ENCODE measurements around the gene SBF1. TPM values are rescaled to one million over a fixed set of nuclear protein-coding genes. Genes with fewer than 3 reads are reported as not detected.

The SBF1 gene
- total and polyA plus RNA-seq, 2 of the 13 experiments (the other 11 are each of a cell fraction or from before 2014, with no cell fraction given) = 31.7 to 40.9 TPM

DNA sequence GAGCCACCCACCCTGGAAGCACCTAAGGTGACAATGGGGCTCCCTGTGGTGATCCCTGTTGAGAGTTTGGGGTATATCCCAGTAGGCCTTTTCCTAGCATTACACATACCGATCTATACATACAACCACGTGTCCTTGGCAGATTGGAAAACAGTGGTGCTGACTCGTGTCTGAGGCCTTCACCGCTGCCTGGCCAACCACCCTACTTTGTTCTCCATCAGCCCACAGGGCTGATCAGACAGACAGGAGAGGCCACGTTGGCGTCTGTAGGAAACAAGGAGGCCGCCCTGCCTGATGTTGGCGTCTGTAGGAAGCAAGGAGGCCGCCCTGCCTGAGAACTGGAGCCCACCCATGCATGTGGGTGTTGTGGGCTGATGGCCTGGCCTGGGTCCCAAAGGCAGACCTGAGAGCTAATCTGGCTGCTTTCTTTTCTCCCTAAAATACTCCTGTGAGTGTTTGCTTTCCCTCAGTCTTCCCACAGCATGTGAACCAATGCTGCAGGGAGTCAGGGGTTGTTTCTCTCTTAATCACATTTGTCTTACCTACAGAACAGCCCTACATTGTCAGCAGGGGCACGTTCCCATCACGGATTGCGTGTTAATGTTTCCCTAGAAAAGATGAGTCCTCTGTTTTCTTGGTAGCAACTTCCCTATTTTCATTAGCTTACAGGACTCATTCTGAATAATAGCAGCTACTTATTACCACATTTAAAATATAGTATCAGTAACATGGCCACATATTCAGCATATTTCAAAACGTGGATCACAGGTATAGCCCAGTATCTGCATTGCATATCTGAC lies 57.2 kb downstream of the SBF1 start (continued):
- TF ChIP-seq, protein P1, sequence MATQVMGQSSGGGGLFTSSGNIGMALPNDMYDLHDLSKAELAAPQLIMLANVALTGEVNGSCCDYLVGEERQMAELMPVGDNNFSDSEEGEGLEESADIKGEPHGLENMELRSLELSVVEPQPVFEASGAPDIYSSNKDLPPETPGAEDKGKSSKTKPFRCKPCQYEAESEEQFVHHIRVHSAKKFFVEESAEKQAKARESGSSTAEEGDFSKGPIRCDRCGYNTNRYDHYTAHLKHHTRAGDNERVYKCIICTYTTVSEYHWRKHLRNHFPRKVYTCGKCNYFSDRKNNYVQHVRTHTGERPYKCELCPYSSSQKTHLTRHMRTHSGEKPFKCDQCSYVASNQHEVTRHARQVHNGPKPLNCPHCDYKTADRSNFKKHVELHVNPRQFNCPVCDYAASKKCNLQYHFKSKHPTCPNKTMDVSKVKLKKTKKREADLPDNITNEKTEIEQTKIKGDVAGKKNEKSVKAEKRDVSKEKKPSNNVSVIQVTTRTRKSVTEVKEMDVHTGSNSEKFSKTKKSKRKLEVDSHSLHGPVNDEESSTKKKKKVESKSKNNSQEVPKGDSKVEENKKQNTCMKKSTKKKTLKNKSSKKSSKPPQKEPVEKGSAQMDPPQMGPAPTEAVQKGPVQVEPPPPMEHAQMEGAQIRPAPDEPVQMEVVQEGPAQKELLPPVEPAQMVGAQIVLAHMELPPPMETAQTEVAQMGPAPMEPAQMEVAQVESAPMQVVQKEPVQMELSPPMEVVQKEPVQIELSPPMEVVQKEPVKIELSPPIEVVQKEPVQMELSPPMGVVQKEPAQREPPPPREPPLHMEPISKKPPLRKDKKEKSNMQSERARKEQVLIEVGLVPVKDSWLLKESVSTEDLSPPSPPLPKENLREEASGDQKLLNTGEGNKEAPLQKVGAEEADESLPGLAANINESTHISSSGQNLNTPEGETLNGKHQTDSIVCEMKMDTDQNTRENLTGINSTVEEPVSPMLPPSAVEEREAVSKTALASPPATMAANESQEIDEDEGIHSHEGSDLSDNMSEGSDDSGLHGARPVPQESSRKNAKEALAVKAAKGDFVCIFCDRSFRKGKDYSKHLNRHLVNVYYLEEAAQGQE (IDR thresholded peaks at IDR 0.05; ENCODE audit: borderline replicate concordance in 1 of 2, low read depth in 1 of 2, low read length in 2 of 2) = no peak
- no peak for TF ChIP-seq ZNF224 (CRISPR knock-in tag; IDR thresholded peaks at IDR 0.05)

DNA sequence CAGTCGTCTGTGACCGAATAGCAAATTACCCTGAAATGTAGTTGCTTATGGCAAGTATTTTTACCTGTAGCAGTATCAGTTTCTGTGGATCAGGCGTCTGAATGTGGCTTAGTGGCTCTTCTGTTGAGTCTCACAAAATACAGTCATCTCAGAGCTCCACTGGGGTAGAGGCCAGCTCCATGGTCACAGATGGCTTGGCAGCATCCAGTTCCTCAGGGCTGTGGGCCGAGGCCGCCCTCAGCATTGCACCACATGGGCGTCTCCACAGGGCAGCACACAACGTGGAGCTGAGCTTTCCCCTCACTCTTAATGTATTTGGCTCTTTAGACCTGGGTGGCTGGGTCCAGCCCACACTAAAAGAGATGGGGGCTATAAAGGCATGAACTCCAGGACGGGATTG lies 57.8 kb downstream of the SBF1 start:
- 100% methylated on average over 4 of the region's 8 CpGs for WGBS (ENCODE audit: low lambda C conversion rate)
- Histone ChIP-seq H3K9ac (ENCODE audit: insufficient read depth, low read depth, low read length) (no peak overlapping the region), H3K4me3 (replicated peaks in 1 of 3; ENCODE audit: insufficient read depth in 1 of 3, low read depth in 2 of 3, low read length in 3 of 3) (no peak overlapping the region), H3K9me3 (ENCODE audit: low read length) (no peaks in the 10 kb centered on the region), H4K20me1 (ENCODE audit: insufficient read depth, low read length) (no peaks in the 10 kb centered on the region), H2AFZ (ENCODE audit: low read length) (no peak overlapping the region), H3K4me1 (ENCODE audit: insufficient read depth, low read length) (no peaks in the 10 kb centered on the region; the same call in 1 of the 2 replicates), H3K27me3 (ENCODE audit: control insufficient read depth in 1 of 2, insufficient read depth in 2 of 2, low read length in 2 of 2) (no peaks in the 10 kb centered on the region), H3K4me2 (ENCODE audit: low read depth, low read length) (no peak overlapping the region), H3K27ac (ENCODE audit: extremely low read length, insufficient read depth, low read length) (no peak overlapping the region), H3K79me2 (ENCODE audit: insufficient read depth, low read length) (no peaks in the 10 kb centered on the region), H3K36me3 (replicated peaks in 1 of 2; ENCODE audit: control insufficient read depth in 1 of 2, insufficient read depth in 2 of 2, low read length in 2 of 2) (peaks cover 54 to 79% of the 10 kb centered on the region in 2 experiments)
- TF ChIP-seq ELF3 (CRISPR knock-in tag; IDR thresholded peaks at IDR 0.05) = no peak
- TF ChIP-seq, protein P2, sequence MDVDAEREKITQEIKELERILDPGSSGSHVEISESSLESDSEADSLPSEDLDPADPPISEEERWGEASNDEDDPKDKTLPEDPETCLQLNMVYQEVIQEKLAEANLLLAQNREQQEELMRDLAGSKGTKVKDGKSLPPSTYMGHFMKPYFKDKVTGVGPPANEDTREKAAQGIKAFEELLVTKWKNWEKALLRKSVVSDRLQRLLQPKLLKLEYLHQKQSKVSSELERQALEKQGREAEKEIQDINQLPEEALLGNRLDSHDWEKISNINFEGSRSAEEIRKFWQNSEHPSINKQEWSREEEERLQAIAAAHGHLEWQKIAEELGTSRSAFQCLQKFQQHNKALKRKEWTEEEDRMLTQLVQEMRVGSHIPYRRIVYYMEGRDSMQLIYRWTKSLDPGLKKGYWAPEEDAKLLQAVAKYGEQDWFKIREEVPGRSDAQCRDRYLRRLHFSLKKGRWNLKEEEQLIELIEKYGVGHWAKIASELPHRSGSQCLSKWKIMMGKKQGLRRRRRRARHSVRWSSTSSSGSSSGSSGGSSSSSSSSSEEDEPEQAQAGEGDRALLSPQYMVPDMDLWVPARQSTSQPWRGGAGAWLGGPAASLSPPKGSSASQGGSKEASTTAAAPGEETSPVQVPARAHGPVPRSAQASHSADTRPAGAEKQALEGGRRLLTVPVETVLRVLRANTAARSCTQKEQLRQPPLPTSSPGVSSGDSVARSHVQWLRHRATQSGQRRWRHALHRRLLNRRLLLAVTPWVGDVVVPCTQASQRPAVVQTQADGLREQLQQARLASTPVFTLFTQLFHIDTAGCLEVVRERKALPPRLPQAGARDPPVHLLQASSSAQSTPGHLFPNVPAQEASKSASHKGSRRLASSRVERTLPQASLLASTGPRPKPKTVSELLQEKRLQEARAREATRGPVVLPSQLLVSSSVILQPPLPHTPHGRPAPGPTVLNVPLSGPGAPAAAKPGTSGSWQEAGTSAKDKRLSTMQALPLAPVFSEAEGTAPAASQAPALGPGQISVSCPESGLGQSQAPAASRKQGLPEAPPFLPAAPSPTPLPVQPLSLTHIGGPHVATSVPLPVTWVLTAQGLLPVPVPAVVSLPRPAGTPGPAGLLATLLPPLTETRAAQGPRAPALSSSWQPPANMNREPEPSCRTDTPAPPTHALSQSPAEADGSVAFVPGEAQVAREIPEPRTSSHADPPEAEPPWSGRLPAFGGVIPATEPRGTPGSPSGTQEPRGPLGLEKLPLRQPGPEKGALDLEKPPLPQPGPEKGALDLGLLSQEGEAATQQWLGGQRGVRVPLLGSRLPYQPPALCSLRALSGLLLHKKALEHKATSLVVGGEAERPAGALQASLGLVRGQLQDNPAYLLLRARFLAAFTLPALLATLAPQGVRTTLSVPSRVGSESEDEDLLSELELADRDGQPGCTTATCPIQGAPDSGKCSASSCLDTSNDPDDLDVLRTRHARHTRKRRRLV (CRISPR knock-in tag; IDR thresholded peaks at IDR 0.05) = no peak
- TF ChIP-seq SMAD1 (CRISPR knock-in tag; IDR thresholded peaks at IDR 0.05; ENCODE audit: borderline replicate concordance, low read depth) = no peak
- TF ChIP-seq MAF1 (CRISPR knock-in tag; IDR thresholded peaks at IDR 0.05; ENCODE audit: borderline replicate concordance) = no peak
- no peak for TF ChIP-seq SETDB1 (CRISPR knock-in tag; IDR thresholded peaks at IDR 0.05; ENCODE audit: borderline replicate concordance)
- TF ChIP-seq, protein P3, sequence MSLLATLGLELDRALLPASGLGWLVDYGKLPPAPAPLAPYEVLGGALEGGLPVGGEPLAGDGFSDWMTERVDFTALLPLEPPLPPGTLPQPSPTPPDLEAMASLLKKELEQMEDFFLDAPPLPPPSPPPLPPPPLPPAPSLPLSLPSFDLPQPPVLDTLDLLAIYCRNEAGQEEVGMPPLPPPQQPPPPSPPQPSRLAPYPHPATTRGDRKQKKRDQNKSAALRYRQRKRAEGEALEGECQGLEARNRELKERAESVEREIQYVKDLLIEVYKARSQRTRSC (CRISPR knock-in tag; IDR thresholded peaks at IDR 0.05; ENCODE audit: low read depth) = no peak
- TF ChIP-seq ZNF235 (CRISPR knock-in tag; IDR thresholded peaks at IDR 0.05; ENCODE audit: borderline replicate concordance) = no peak
- CTCF ChIA-PET (ENCODE audit: low intra/inter-chr PET ratio, low total read pairs) = no interaction called here
- in situ Hi-C loops (cut with HindIII; ENCODE audit: extremely low pct_ligation_motif_present, low pct_unique_long_range_greater_than_20kb) (no loop called here), intact Hi-C loops (cut with micrococcal nuclease; ENCODE audit: unreplicated experiment) (no loop called here)
- ATAC-seq = no peak
- BruUV-seq (replicated peaks) = no TSS peak
- POLR2A ChIA-PET = no interaction called here
- no peak for FAIRE-seq
- DNase-seq (ENCODE audit: low spot score) = no peak

All from HepG2 (cell line).